Ascending aorta (tissue), 2 donors: ENCODE data around the gene GLCE. TPM values are rescaled to one million over a fixed set of nuclear protein-coding genes. Genes with fewer than 3 reads are reported as not detected.

ENCODE experiments used
- DNase-seq, 2 donors: peaks; one replicate each; pipeline ENCODE4 v3.0.0-alpha.2; 2019; ENCODE audit warnings: low spot score in 2 of 2
- H3K27ac ChIP-seq, 2 donors: fragments of 200-600 bp; sonication (generic); one replicate each; pipeline ENCODE4 v1.5.1; 2016 to 2017; ENCODE audit warnings: mild to moderate bottlenecking in 1 of 2
- H3K27me3 ChIP-seq: fragments of 200-600 bp; sonication (generic); one replicate; pipeline ENCODE4 v1.5.1; 2017
- H3K36me3 ChIP-seq, 2 donors: fragments of 200-600 bp; sonication (generic); one replicate each; pipeline ENCODE4 v1.5.1; 2016
- H3K4me1 ChIP-seq, 2 donors: fragments of 200-600 bp; sonication (generic); one replicate each; pipeline ENCODE4 v1.5.1; 2016 to 2017; ENCODE audit warnings: mild to moderate bottlenecking in 1 of 2
- H3K4me3 ChIP-seq, 2 donors: fragments of 200-600 bp; sonication (generic); one replicate each; pipeline ENCODE4 v1.5.1; 2016 to 2017; ENCODE audit warnings: mild to moderate bottlenecking in 1 of 2
- H3K9me3 ChIP-seq, 2 donors: fragments of 200-600 bp; sonication (generic); one replicate each; pipeline ENCODE4 v1.5.1; 2016
- intact Hi-C: fragments of 100-400 bp; cut with DNase I; formaldehyde crosslinking; loops from one replicate; pipeline ENCODE4 v1.15.1; 2023
- total RNA-seq: library from RNA; depleted of rRNA; stranded (reverse); fragments of >200 nt; gene quantifications from one replicate; pipeline ENCODE4 v1.1.0, GENCODE V29; 2016
- TF ChIP-seq, protein P1 (sequence below), 3 experiments: fragments of 200-600 bp in 2 of 3; fragments of 450-650 bp in 1 of 3; sonication (generic) in 2 of 3; IDR thresholded peaks; one replicate each; pipeline ENCODE4 v1.5.1; 2016 to 2019; ENCODE audit warnings: antibody characterized with exemption in 3 of 3, mild to moderate bottlenecking in 1 of 3, moderate library complexity in 1 of 3

The GLCE gene
- total RNA-seq, 1 donor from 2014 or later, result 13.9 TPM

- Histone ChIP-seq H3K27ac (no peak overlapping the region), H3K4me3 (no peak overlapping the region), H3K4me1 (no peaks in the 10 kb centered on the region), H3K9me3 (no peaks in the 10 kb centered on the region), H3K36me3 (peaks cover 0 to 3% of the 10 kb centered on the region in 2 donors), H3K27me3 (no peaks in the 10 kb centered on the region)
- no peak for DNase-seq
- intact Hi-C loops, result no loop called here
- TF ChIP-seq, protein P1, sequence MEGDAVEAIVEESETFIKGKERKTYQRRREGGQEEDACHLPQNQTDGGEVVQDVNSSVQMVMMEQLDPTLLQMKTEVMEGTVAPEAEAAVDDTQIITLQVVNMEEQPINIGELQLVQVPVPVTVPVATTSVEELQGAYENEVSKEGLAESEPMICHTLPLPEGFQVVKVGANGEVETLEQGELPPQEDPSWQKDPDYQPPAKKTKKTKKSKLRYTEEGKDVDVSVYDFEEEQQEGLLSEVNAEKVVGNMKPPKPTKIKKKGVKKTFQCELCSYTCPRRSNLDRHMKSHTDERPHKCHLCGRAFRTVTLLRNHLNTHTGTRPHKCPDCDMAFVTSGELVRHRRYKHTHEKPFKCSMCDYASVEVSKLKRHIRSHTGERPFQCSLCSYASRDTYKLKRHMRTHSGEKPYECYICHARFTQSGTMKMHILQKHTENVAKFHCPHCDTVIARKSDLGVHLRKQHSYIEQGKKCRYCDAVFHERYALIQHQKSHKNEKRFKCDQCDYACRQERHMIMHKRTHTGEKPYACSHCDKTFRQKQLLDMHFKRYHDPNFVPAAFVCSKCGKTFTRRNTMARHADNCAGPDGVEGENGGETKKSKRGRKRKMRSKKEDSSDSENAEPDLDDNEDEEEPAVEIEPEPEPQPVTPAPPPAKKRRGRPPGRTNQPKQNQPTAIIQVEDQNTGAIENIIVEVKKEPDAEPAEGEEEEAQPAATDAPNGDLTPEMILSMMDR (IDR thresholded peaks at IDR 0.05), result no peak
Measured at GRCh38 chr15:69232144-69232543, 71.7 kb downstream of the GLCE start.

DNA sequence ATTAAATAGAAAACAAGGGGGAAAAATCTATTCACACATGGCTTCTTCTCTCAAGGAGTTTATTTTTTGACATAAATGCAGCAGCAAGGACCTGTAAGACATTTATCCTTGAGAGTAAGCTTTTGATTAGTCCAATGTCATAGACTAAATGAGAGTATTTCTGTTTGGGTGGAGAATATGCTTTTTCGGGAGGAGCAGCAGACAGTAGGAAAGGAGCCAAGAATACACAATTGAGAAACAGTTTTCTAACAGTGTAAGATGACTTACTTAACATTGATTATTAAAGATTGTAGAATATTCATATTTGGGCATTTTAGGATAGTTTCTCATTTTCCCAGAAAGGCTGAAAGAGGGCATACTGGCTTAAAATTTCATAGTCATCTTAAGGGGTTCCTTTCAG lies 72.3 kb downstream of the GLCE start:
- Histone ChIP-seq H3K4me1 (no peaks in the 10 kb centered on the region), H3K27ac (no peak overlapping the region), H3K4me3 (no peak overlapping the region), H3K36me3 (peaks cover 0 to 3% of the 10 kb centered on the region in 2 donors), H3K9me3 (no peaks in the 10 kb centered on the region), H3K27me3 (no peaks in the 10 kb centered on the region)
- DNase-seq, result no peak
- intact Hi-C loops, result no loop called here
- TF ChIP-seq, protein P1 (IDR thresholded peaks at IDR 0.05), result no peak

DNA sequence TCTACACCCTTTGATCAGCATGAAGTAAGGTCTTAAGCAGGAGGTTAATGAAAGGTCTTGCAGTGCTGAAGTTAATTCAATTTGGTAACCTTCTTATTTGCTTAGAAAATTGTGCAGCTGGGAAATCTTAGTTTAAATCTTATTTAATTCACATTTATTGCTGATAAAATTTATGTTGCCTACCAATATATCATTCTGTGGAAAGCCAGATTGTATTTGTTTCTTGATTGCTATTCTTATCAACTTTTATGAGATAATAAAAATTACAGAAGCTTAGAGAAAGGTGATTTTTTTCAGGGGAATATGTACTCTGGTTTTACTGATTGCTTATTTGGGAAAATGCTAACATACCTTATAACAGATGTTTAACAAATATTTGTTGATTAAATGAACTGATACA lies 74.2 kb downstream of the GLCE start:
- Histone ChIP-seq H3K36me3 (no peaks in the 10 kb centered on the region), H3K4me1 (no peaks in the 10 kb centered on the region), H3K9me3 (peaks cover 0 to 3% of the 10 kb centered on the region in 2 donors), H3K27me3 (no peaks in the 10 kb centered on the region), H3K4me3 (no peak overlapping the region), H3K27ac (no peak overlapping the region)
- TF ChIP-seq, protein P1 (IDR thresholded peaks at IDR 0.05), result no peak
- DNase-seq, result no peak
- intact Hi-C loops, result no loop called here

- TF ChIP-seq, protein P1 (IDR thresholded peaks at IDR 0.05), result no peak
- Histone ChIP-seq H3K36me3 (no peaks in the 10 kb centered on the region), H3K27me3 (no peaks in the 10 kb centered on the region), H3K9me3 (peaks cover 0 to 3% of the 10 kb centered on the region in 2 donors), H3K4me3 (no peak overlapping the region), H3K4me1 (no peaks in the 10 kb centered on the region), H3K27ac (no peak overlapping the region)
- DNase-seq, result no peak
- intact Hi-C loops, result no loop called here
Measured at GRCh38 chr15:69236505-69236904, 76.1 kb downstream of the GLCE start.

DNA sequence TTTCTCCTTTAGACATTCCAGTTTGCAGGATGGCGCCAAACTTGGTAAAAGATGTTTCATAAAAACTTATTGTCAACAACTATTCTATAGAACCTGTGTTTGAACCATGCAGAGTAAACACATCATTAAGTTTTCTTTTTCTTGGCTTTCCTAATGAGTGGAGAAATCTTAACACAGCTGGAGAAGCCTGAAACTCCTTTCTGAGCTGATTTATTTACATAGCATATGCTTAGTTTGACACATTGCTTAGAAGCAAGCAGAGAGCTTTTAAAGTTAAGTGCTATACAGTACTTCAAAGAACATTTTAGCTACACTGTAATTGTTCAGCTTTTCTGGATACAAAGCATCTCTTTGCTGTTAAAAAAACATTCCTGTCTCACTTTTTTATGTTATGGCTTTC lies 77.3 kb downstream of the GLCE start:
- Histone ChIP-seq H3K36me3 (no peaks in the 10 kb centered on the region), H3K4me1 (no peaks in the 10 kb centered on the region), H3K4me3 (no peak overlapping the region), H3K27me3 (no peaks in the 10 kb centered on the region), H3K27ac (no peak overlapping the region), H3K9me3 (peaks cover 0 to 3% of the 10 kb centered on the region in 2 donors)
- intact Hi-C loops, result no loop called here
- TF ChIP-seq, protein P1 (IDR thresholded peaks at IDR 0.05), result no peak
- DNase-seq, result no peak

GRCh38 chr15:69244798-69245197 lies 84.4 kb downstream of the GLCE start:
- Histone ChIP-seq H3K27ac (no peak overlapping the region), H3K36me3 (no peaks in the 10 kb centered on the region), H3K4me1 (no peaks in the 10 kb centered on the region), H3K4me3 (no peak overlapping the region), H3K27me3 (no peaks in the 10 kb centered on the region), H3K9me3 (no peaks in the 10 kb centered on the region)
- TF ChIP-seq, protein P1 (IDR thresholded peaks at IDR 0.05), result no peak
- no peak for DNase-seq
- intact Hi-C loops, result no loop called here
